CD4-positive, CD25-positive, alpha-beta regulatory T cell (primary cell): ENCODE results near the gene RNU2-63P. TPM values are rescaled to one million over a fixed set of nuclear protein-coding genes. Genes with fewer than 3 reads are reported as not detected.

ENCODE experiments used
- ATAC-seq, 2 donors: fragments of 150-1000 bp; cut with Tn5 transposase; one replicate each; pipeline ENCODE4 v1.10.0; 2021; ENCODE audit warnings: low read depth in 2 of 2, moderate number of reproducible peaks in 2 of 2, moderate library complexity in 1 of 2
- DNase-seq, 3 donors: peaks; one replicate each; pipeline versions ENCODE4 v3.0.0 to v3.0.0-alpha.2; 2012 to 2022; ENCODE audit warnings: mixed read lengths in 1 of 3
- H3K27ac ChIP-seq: one replicate; pipeline ENCODE4 v1.7.0; 2013; ENCODE audit warnings: mild to moderate bottlenecking, low read length; ENCODE audit not compliant: insufficient read depth, poor library complexity, severe bottlenecking
- H3K27me3 ChIP-seq: one replicate; pipeline ENCODE4 v1.7.0; 2013; ENCODE audit warnings: low read length; ENCODE audit not compliant: control insufficient read depth, insufficient read depth
- H3K36me3 ChIP-seq: one replicate; pipeline ENCODE4 v1.7.0; 2013; ENCODE audit warnings: mild to moderate bottlenecking, low read length, moderate library complexity; ENCODE audit not compliant: control insufficient read depth, insufficient read depth
- H3K4me1 ChIP-seq: 2 replicates; pipeline ENCODE4 v1.7.0; 2013; ENCODE audit warnings: mild to moderate bottlenecking, low read length; ENCODE audit not compliant: insufficient read depth, control insufficient read depth, poor library complexity, severe bottlenecking
- H3K4me3 ChIP-seq: one replicate; pipeline ENCODE4 v1.7.0; 2013; ENCODE audit warnings: low read depth, mild to moderate bottlenecking, low read length, moderate library complexity
- H3K9me3 ChIP-seq, 2 experiments: 1 replicate in 1 of 2; 2 replicates in 1 of 2; pipeline ENCODE4 v1.7.0; 2013; ENCODE audit warnings: low read length in 2 of 2, mild to moderate bottlenecking in 1 of 2, moderate library complexity in 1 of 2; ENCODE audit not compliant: control insufficient read depth in 2 of 2
- H3K27ac Mint-ChIP-seq, 3 donors: one replicate each; pipeline ENCODE4 v1.8.0; 2020 to 2022; ENCODE audit warnings: mild to moderate bottlenecking in 3 of 3, mixed read lengths in 3 of 3, moderate library complexity in 2 of 3
- H3K27me3 Mint-ChIP-seq: one replicate; pipeline ENCODE4 v1.8.0; 2022; ENCODE audit warnings: mild to moderate bottlenecking, mixed read lengths
- H3K36me3 Mint-ChIP-seq: one replicate; pipeline ENCODE4 v1.8.0; 2020; ENCODE audit warnings: mixed read lengths
- H3K4me1 Mint-ChIP-seq, 4 donors: one replicate each; pipeline ENCODE4 v1.8.0; 2020 to 2022; ENCODE audit warnings: mixed read lengths in 4 of 4, mild to moderate bottlenecking in 1 of 4
- H3K4me3 Mint-ChIP-seq, 4 donors: one replicate each; pipeline ENCODE4 v1.8.0; 2020 to 2022; ENCODE audit warnings: mild to moderate bottlenecking in 4 of 4, mixed read lengths in 4 of 4, moderate library complexity in 3 of 4
- H3K9me3 Mint-ChIP-seq, 7 donors: one replicate each; pipeline ENCODE4 v1.8.0; 2020 to 2022; ENCODE audit warnings: mixed read lengths in 7 of 7, mild to moderate bottlenecking in 3 of 7, moderate library complexity in 2 of 7
- polyA plus RNA-seq, 4 donors: library from polyadenylated mRNA; unstranded; fragments of 300-500 nt; fragmentation: Illumina TruSeq; gene quantifications; one replicate each; pipeline ENCODE4 v1.2.3, GENCODE V29; 2021
- total RNA-seq: library from RNA; stranded (reverse); gene quantifications from one replicate; pipeline ENCODE4 v1.2.3, GENCODE V29; 2022

Gene RNU2-63P
- total and polyA plus RNA-seq, 5 donors from 2014 or later = 6.3 to 15.4 (median 12.9) TPM; not detected in 1

DNA sequence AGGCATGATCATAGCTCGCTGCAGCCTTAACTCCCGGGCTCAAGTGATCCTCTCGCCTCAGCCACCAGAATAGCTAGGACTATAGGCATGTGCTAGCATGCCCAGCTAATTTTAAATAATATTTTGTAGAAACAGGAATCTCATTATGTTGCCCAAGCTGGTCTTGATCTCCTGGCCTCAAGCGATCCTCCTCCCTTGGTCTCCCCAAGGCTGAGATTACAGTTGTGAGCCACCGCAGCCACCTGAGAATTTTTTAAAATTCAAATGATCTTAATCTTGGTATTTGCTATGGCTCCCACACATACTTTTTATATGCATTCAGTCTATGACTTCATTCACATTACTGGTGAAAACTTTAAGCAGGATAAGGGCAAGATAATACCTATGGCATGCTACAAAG lies 26.1 kb upstream of the RNU2-63P start:
- ATAC-seq (no peak), DNase-seq (no peak)
- Mint-ChIP-seq H3K9me3 (peaks cover 0 to 2% (median 0%) of the 10 kb centered on the region in 7 donors), H3K27ac (no peak overlapping the region), H3K4me1 (peaks cover 31 to 54% (median 48%) of the 10 kb centered on the region in 4 donors), H3K27me3 (no peaks in the 10 kb centered on the region), H3K4me3 (no peak overlapping the region), H3K36me3 (peaks cover 9% of the 10 kb centered on the region)
- Histone ChIP-seq H3K27ac (no peak overlapping the region), H3K4me1 (no peaks in the 10 kb centered on the region), H3K9me3 (no peaks in the 10 kb centered on the region), H3K4me3 (no peak overlapping the region), H3K27me3 (no peaks in the 10 kb centered on the region), H3K36me3 (peaks cover 3% of the 10 kb centered on the region)

DNA sequence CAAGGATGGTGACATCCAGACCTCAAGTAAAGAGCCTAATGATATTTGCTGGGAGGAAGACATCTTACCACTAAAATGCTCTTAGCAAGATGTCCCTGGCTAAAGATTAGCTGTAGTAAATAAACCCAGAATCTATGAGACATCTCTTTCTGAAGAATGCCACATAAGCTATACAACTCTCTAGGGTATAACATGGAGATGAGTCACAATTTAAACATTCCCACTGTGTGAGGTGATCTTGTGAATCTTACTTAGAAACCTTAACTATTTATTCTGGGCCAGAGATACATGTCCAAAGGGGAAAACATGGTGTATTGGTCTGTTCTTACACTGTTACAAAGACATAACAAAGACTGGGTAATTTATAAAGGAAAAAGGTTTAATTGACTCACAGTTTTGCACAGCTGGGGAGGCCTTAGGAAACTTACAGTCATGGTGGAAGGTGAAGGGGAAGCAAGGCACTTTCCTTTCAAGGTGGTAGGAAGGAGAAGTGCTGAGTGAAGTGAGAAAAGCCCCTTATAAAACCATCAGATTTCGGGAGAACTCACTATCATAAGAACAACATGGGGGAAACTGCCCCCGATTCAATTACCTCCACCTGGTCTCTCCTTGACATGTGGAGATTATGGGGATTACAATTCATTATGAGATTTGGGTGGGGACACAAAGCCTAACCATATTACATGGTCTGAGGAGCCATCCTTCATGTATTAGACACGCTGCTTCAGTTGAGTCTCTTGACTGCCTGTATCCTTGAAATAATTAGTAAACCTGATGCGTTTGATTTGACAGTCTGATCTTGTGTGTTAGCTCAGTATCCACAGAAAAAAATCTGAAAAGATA lies 22.1 kb upstream of the RNU2-63P start:
- no peaks in the 10 kb centered on the region for H3K9me3 ChIP-seq
- H3K36me3 Mint-ChIP-seq = peaks cover 25% of the 10 kb centered on the region
- DNase-seq = no peak
- H3K27ac Mint-ChIP-seq = no peak overlapping the region
- no peaks in the 10 kb centered on the region for H3K27me3 Mint-ChIP-seq
- H3K9me3 Mint-ChIP-seq = no peaks in the 10 kb centered on the region
- peaks cover 29 to 54% (median 43%) of the 10 kb centered on the region in 4 donors for H3K4me1 Mint-ChIP-seq
- no peaks in the 10 kb centered on the region for H3K4me1 ChIP-seq
- no peak for ATAC-seq
- H3K27ac ChIP-seq = no peak overlapping the region
- H3K4me3 ChIP-seq = no peak overlapping the region
- no peak overlapping the region for H3K4me3 Mint-ChIP-seq
- H3K27me3 ChIP-seq = no peaks in the 10 kb centered on the region
- peaks cover 21% of the 10 kb centered on the region for H3K36me3 ChIP-seq

DNA sequence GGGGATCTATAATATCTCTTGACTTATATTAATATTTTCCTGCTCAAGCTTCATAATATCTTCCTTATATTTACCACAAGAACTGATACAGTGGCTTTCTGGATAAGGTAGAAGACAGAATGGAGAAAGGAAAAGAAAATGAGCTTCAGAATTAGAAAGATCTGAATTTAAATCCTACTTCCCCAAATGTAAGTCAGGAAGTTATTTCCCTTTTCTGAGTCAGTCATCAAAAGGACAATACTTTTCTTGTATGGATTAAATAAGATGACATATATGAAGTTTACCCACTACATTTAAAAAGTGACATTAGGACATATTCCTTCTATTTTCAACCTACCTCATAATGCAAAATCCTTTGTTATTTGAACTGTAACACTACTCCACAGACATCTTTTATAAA lies 20.3 kb upstream of the RNU2-63P start:
- Histone ChIP-seq H3K27ac (no peak overlapping the region), H3K4me1 (no peaks in the 10 kb centered on the region), H3K9me3 (no peaks in the 10 kb centered on the region), H3K4me3 (no peak overlapping the region), H3K36me3 (peaks cover 37% of the 10 kb centered on the region), H3K27me3 (no peaks in the 10 kb centered on the region)
- Mint-ChIP-seq H3K9me3 (no peaks in the 10 kb centered on the region), H3K4me3 (no peak overlapping the region), H3K36me3 (peaks cover 31% of the 10 kb centered on the region), H3K4me1 (peaks cover 18 to 46% (median 33%) of the 10 kb centered on the region in 4 donors), H3K27me3 (no peaks in the 10 kb centered on the region), H3K27ac (no peak overlapping the region)
- no peak for DNase-seq
- no peak for ATAC-seq

DNA sequence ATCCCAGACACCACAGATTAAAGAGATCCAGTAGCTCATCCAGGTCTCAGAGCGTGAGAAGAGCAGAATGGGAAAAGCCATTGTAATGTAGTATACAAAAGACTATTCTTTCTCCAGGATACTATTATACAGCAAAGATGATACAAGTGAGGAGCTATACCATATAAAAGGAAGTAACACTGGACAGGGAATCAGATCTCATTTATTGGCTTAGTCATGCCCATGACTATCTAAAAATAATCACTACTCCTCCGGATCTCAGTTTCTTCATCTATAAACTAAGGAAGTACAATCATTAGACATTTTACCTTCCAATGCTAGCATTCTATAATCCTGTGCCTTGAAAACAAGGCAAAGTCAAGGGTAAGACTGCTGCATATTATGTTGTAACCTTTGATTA lies 19.8 kb upstream of the RNU2-63P start:
- Mint-ChIP-seq H3K36me3 (peaks cover 31% of the 10 kb centered on the region), H3K27me3 (no peaks in the 10 kb centered on the region), H3K9me3 (no peaks in the 10 kb centered on the region), H3K4me3 (no peak overlapping the region), H3K4me1 (peaks cover 18 to 43% (median 31%) of the 10 kb centered on the region in 4 donors), H3K27ac (peak overlapping the region in 1 of 3 donors; percentile 66)
- no peak overlapping the region for H3K27ac ChIP-seq
- DNase-seq = no peak
- H3K9me3 ChIP-seq = no peaks in the 10 kb centered on the region
- ATAC-seq = no peak
- H3K36me3 ChIP-seq = peaks cover 37% of the 10 kb centered on the region
- H3K4me3 ChIP-seq = no peak overlapping the region
- no peaks in the 10 kb centered on the region for H3K27me3 ChIP-seq
- H3K4me1 ChIP-seq = no peaks in the 10 kb centered on the region

DNA sequence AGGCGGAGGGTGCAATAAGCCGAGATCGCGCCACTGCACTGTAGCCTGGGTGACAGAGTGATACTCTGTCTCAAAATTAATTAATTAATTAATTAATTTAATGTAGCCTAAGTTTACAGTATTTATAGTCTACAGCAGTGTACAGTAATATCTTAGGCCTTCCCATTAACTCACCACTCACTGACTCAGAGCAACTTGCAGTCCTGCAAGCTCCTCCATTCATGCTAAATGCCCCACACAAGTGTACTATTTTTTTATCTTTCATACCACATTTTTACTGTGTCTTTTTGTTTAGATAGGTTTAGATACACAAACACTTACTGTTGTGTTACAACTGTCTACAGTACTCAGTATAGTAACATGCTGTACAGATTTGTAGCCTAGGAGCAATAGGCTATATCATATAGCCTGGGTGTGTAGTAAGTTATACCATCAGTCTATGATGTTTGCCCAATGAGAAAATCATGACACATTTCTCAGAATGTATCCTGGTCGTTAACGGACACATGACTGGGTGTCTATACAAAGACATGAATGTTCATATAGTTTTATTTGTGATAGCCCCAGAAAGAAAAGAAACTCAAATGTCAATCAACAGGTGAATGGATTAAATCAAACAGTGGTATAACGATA lies 15.8 kb upstream of the RNU2-63P start:
- no peaks in the 10 kb centered on the region for H3K27me3 Mint-ChIP-seq
- Histone ChIP-seq H3K9me3 (no peaks in the 10 kb centered on the region), H3K36me3 (peaks cover 66% of the 10 kb centered on the region), H3K27ac (no peak overlapping the region), H3K4me1 (no peaks in the 10 kb centered on the region), H3K4me3 (no peak overlapping the region), H3K27me3 (no peaks in the 10 kb centered on the region)
- ATAC-seq = no peak
- DNase-seq = no peak
- no peaks in the 10 kb centered on the region for H3K9me3 Mint-ChIP-seq
- H3K36me3 Mint-ChIP-seq = peaks cover 40% of the 10 kb centered on the region
- peaks cover 13 to 33% (median 21%) of the 10 kb centered on the region in 4 donors for H3K4me1 Mint-ChIP-seq
- no peak overlapping the region for H3K27ac Mint-ChIP-seq
- no peak overlapping the region for H3K4me3 Mint-ChIP-seq

DNA sequence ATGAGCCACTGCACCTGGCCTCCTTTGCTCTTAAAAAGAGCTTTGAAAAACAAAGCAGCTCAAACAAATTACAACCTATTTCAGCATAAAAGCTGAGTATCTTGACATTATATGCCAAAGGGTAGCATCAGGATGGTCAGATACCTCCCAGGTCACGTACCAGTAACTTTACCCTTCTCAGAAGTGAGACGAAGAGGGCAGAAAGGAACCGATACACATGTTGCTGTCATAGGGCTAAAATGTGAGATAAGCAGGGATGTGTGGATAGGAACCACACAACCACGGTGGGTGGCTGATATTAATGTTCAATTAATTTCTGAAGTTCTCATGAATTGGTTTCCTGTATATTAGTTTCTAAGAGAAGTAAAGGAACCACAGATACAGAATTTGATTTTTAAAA lies 12.6 kb upstream of the RNU2-63P start:
- Histone ChIP-seq H3K9me3 (no peaks in the 10 kb centered on the region), H3K4me3 (no peak overlapping the region), H3K4me1 (no peaks in the 10 kb centered on the region), H3K27me3 (no peaks in the 10 kb centered on the region), H3K27ac (no peak overlapping the region), H3K36me3 (peaks cover 49% of the 10 kb centered on the region)
- no peak for ATAC-seq
- Mint-ChIP-seq H3K36me3 (peaks cover 33% of the 10 kb centered on the region), H3K9me3 (no peaks in the 10 kb centered on the region), H3K4me1 (peaks cover 11 to 19% (median 15%) of the 10 kb centered on the region in 4 donors), H3K4me3 (no peak overlapping the region), H3K27ac (peak overlapping the region in 2 of 3 donors; percentile 10 to 38), H3K27me3 (no peaks in the 10 kb centered on the region)
- no peak for DNase-seq

DNA sequence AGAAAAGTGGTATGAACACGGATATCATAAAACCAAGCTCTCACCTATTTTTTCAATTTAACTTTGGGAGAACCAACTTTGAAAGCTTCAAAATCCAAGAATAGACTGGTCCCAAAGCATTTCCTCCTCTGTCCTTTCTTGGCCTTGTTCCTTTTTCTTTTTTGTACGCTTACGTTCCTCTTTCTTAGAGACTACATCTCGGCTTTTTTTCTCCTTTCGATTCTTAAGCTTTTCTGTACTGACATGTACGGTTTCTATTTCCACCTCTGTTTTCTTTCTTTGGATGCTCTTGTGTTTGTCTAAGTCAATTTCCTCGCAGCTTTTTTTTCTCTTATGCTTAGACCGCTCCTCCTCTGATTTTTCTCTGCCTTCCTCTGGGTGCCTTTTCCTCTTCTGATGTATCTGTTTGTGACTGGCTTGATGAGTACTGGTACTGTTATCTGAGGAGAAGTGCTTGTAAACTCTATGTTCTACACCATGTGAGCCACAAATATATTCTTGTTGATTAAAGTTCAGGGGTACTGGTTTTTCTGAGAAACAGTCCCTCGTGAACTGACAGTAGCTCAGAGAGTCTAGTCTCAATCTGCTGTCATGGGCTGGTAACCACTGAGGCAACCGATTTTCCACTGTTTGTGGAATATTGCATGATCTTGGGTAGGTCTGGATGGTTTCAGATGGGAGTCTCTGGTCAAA lies 11.5 kb upstream of the RNU2-63P start:
- DNase-seq (peak in 1 of 3 donors; percentile 51), ATAC-seq (peak; percentile 61 to 67)
- Histone ChIP-seq H3K27ac (no peak overlapping the region), H3K27me3 (no peaks in the 10 kb centered on the region), H3K9me3 (no peaks in the 10 kb centered on the region), H3K4me1 (no peaks in the 10 kb centered on the region), H3K4me3 (no peak overlapping the region), H3K36me3 (peaks cover 40% of the 10 kb centered on the region)
- peak overlapping the region in 3 of 4 donors; percentile 46 to 77 (median 70) for H3K4me3 Mint-ChIP-seq
- H3K9me3 Mint-ChIP-seq = no peaks in the 10 kb centered on the region
- H3K4me1 Mint-ChIP-seq = peaks cover 7 to 19% (median 11%) of the 10 kb centered on the region in 4 donors
- H3K27ac Mint-ChIP-seq = peak overlapping the region; percentile 14 to 98 (median 65)
- no peaks in the 10 kb centered on the region for H3K27me3 Mint-ChIP-seq
- H3K36me3 Mint-ChIP-seq = peaks cover 26% of the 10 kb centered on the region
